Activated naive CD4-positive, alpha-beta T cell treated with anti-CD3 and anti-CD28 coated beads, Interleukin-2, amount 50 U/mL, for 72 hours (primary cell): ENCODE results near the gene TMC6. TPM values are rescaled to one million over a fixed set of nuclear protein-coding genes. Genes with fewer than 3 reads are reported as not detected.
"Not testable (repeated sequence)": the region's sequence is repeated elsewhere in the genome, so short reads cannot be mapped to it uniquely, and the experiment has no call there.

Source experiments
- ATAC-seq, 2 donors: fragments of 150-1000 bp; cut with Tn5 transposase; 2 replicates each; pipeline ENCODE4 v1.10.0; 2021; ENCODE audit warnings: mild to moderate bottlenecking in 2 of 2, moderate library complexity in 2 of 2
- DNase-seq, 2 donors: peaks; one replicate each; pipeline ENCODE4 v3.0.0; 2021 to 2022; ENCODE audit warnings: low spot score in 2 of 2
- H3K27ac Mint-ChIP-seq, 2 donors: one replicate each; pipeline ENCODE4 v1.8.0; 2022; ENCODE audit warnings: mild to moderate bottlenecking in 2 of 2, mixed read lengths in 2 of 2
- H3K36me3 Mint-ChIP-seq, 2 donors: one replicate each; pipeline ENCODE4 v1.8.0; 2022; ENCODE audit warnings: mixed read lengths in 2 of 2
- H3K9me3 Mint-ChIP-seq, 2 donors: one replicate each; pipeline ENCODE4 v1.8.0; 2022; ENCODE audit warnings: mixed read lengths in 2 of 2
- total RNA-seq, 2 donors: library from RNA; stranded (reverse); gene quantifications; one replicate each; pipeline ENCODE4 v1.2.3, GENCODE V29; 2022

TMC6 gene, protein sequence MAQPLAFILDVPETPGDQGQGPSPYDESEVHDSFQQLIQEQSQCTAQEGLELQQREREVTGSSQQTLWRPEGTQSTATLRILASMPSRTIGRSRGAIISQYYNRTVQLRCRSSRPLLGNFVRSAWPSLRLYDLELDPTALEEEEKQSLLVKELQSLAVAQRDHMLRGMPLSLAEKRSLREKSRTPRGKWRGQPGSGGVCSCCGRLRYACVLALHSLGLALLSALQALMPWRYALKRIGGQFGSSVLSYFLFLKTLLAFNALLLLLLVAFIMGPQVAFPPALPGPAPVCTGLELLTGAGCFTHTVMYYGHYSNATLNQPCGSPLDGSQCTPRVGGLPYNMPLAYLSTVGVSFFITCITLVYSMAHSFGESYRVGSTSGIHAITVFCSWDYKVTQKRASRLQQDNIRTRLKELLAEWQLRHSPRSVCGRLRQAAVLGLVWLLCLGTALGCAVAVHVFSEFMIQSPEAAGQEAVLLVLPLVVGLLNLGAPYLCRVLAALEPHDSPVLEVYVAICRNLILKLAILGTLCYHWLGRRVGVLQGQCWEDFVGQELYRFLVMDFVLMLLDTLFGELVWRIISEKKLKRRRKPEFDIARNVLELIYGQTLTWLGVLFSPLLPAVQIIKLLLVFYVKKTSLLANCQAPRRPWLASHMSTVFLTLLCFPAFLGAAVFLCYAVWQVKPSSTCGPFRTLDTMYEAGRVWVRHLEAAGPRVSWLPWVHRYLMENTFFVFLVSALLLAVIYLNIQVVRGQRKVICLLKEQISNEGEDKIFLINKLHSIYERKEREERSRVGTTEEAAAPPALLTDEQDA
- 100 to 1,000 TPM; 165 to 233 TPM for total RNA-seq

DNA sequence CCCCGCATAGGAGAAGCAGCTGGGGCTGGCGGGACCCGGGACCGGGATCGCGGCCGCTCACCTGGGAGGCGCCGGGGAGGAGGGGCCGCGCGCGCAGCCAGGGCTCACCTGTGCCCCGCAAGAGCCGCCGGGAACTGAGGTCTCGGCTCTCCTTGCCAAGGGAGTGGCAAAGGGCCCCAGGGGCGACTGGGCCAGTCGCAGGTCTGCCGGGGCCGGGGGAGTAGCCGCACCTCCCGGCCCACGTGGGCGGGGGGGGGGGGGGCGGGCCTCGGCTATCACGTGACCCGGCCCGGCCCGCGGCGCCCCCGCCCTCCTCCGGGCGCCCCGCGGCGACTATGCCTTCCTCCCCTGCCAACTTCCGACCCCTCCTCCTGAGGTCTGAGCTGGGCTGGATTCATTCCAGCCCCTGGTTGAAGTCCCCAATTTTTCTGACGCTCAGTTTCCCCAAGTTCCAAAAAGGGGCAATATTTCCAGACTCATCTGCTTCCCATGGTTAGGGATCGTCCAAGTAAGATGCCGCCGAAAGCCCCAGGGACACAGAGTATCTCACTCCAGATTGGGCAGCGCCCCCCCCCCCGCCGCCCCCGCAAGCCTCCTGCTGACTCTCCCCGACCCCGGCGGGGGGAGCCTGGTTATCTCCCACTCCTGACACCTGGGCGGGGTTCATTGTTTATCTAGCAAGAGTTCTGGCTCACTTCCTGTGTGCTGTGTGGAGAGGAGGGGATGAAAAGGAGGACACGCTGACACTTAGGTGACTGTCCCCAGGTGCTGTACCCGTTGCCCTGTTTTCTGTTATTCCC is at the start of gene TMC6:
Gene TMC6 (minus strand): TSS at position 205 of the 800 bp plus-strand sequence. CDS start 1,923 bp downstream, outside the sequence.
- Mint-ChIP-seq H3K36me3 (peaks cover 14 to 25% of the 10 kb centered on the region in 2 donors), H3K27ac (peak within 1 kb of the TSS; percentile 88 to 95), H3K9me3 (no peaks in the 10 kb centered on the region)
- ATAC-seq (peak; percentile 36 to 49), DNase-seq (peak; percentile 66 to 82)

GRCh38 chr17:78176548-78177025 is 48.0 kb upstream of the TMC6 start:
- peaks cover 31 to 49% of the 10 kb centered on the region in 2 donors for H3K36me3 Mint-ChIP-seq
- H3K27ac Mint-ChIP-seq = peak overlapping the region in 1 of 2 donors; percentile 52
- H3K9me3 Mint-ChIP-seq = no peaks in the 10 kb centered on the region
- DNase-seq (peak; percentile 78 to 83), ATAC-seq (peak; percentile 60 to 71)

DNA sequence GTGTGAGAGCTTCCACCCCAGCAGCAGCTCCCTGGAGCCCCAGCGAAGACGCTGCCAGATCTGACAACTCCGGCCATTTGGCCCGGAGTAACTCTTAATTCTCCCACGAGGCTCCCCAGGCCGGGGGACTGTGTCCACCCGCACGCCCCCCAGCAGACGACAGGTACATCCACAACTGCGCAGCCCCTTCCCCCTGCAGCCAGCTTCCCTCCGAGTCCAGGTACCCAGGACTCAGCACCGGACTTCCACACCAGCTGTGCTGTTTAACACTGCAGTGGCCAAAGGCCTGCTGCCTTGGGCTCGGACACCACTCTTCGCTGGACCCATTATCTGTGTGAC is 47.1 kb upstream of the TMC6 start:
- H3K36me3 Mint-ChIP-seq = peaks cover 25 to 42% of the 10 kb centered on the region in 2 donors

GRCh38 chr17:78174870-78175642 is 46.5 kb upstream of the TMC6 start:
- ATAC-seq (no peak), DNase-seq (no peak)
- Mint-ChIP-seq H3K27ac (peak overlapping the region; percentile 65 to 83), H3K36me3 (peaks cover 20 to 36% of the 10 kb centered on the region in 2 donors), H3K9me3 (no peaks in the 10 kb centered on the region)

More for the DNA sequence above, 47.1 kb upstream of the TMC6 start:
- Mint-ChIP-seq H3K9me3 (no peaks in the 10 kb centered on the region), H3K27ac (peak overlapping the region; percentile 74 to 85)
- DNase-seq (no peak), ATAC-seq (no peak)

- ATAC-seq = no peak
- Mint-ChIP-seq H3K27ac (peak overlapping the region; percentile 83 to 95), H3K9me3 (no peaks in the 10 kb centered on the region), H3K36me3 (peaks cover 19 to 31% of the 10 kb centered on the region in 2 donors)
- DNase-seq = no peak
These were observed 45.9 kb upstream of the TMC6 start for GRCh38 chr17:78174346-78174869.

GRCh38 chr17:78173097-78173715 is 44.7 kb upstream of the TMC6 start:
- DNase-seq (no peak), ATAC-seq (peak; percentile 39 to 51)
- Mint-ChIP-seq H3K9me3 (no peaks in the 10 kb centered on the region), H3K27ac (peak overlapping the region; percentile 83 to 95), H3K36me3 (peaks cover 7 to 19% of the 10 kb centered on the region in 2 donors)

DNA sequence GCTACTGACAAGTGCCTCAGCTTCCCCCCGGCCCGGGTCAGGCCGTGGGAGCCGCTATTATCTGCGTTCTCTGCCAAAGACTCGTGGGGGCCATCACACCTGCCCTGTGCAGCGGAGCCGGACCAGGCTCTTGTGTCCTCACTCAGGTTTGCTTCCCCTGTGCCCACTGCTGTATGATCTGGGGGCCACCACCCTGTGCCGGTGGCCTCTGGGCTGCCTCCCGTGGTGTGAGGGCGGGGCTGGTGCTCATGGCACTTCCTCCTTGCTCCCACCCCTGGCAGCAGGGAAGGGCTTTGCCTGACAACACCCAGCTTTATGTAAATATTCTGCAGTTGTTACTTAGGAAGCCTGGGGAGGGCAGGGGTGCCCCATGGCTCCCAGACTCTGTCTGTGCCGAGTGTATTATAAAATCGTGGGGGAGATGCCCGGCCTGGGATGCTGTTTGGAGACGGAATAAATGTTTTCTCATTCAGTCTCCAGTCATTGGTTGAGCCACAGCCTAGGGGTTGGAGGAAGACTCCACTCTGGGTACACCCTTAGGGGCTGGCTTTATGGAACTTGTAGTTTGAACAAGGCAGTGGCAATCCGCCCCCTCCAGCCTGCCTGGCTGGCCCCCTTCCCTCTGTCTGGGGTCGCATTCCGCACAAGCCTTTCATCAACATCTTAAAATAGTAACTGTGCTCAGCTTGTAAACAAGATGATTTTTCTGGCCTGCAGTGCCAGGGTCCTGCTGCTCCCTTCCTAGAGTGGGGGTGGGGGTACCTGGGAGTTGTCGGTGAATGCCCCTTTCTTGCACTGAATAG is 43.9 kb upstream of the TMC6 start:
- ATAC-seq (no peak), DNase-seq (no peak)
- Mint-ChIP-seq H3K9me3 (no peaks in the 10 kb centered on the region), H3K27ac (peak overlapping the region; percentile 83 to 95), H3K36me3 (peaks cover 7 to 17% of the 10 kb centered on the region in 2 donors)

DNA sequence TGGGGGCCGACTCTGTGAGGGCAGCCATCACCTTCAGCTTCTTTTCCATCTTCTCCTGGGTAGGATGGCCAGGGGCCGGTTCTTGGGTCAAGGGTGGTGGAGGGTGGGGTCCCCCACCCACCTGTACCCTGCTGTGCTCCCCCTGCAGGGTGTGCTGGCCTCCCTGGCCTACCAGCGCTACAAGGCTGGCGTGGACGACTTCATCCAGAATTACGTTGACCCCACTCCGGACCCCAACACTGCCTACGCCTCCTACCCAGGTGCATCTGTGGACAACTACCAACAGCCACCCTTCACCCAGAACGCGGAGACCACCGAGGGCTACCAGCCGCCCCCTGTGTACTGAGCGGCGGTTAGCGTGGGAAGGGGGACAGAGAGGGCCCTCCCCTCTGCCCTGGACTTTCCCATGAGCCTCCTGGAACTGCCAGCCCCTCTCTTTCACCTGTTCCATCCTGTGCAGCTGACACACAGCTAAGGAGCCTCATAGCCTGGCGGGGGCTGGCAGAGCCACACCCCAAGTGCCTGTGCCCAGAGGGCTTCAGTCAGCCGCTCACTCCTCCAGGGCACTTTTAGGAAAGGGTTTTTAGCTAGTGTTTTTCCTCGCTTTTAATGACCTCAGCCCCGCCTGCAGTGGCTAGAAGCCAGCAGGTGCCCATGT is 43.2 kb upstream of the TMC6 start:
- peak overlapping the region; percentile 55 to 83 for H3K27ac Mint-ChIP-seq
- DNase-seq, ATAC-seq, H3K9me3 Mint-ChIP-seq: not testable (repeated sequence)
- H3K36me3 Mint-ChIP-seq = peaks cover 7 to 17% of the 10 kb centered on the region in 2 donors

- DNase-seq = no peak
- no peak for ATAC-seq
- Mint-ChIP-seq H3K36me3 (peaks cover 7 to 17% of the 10 kb centered on the region in 2 donors), H3K9me3 (no peaks in the 10 kb centered on the region), H3K27ac (peak overlapping the region; percentile 77 to 83)
These were observed 42.4 kb upstream of the TMC6 start for GRCh38 chr17:78170692-78171590.

- DNase-seq (peak in 1 of 2 donors; percentile 76), ATAC-seq (peak; percentile 46 to 64)
- H3K27ac Mint-ChIP-seq = peak overlapping the region; percentile 83 to 87
- peaks cover 7 to 15% of the 10 kb centered on the region in 2 donors for H3K36me3 Mint-ChIP-seq
- no peaks in the 10 kb centered on the region for H3K9me3 Mint-ChIP-seq
These were observed 40.6 kb upstream of the TMC6 start for GRCh38 chr17:78168903-78169793.

DNA sequence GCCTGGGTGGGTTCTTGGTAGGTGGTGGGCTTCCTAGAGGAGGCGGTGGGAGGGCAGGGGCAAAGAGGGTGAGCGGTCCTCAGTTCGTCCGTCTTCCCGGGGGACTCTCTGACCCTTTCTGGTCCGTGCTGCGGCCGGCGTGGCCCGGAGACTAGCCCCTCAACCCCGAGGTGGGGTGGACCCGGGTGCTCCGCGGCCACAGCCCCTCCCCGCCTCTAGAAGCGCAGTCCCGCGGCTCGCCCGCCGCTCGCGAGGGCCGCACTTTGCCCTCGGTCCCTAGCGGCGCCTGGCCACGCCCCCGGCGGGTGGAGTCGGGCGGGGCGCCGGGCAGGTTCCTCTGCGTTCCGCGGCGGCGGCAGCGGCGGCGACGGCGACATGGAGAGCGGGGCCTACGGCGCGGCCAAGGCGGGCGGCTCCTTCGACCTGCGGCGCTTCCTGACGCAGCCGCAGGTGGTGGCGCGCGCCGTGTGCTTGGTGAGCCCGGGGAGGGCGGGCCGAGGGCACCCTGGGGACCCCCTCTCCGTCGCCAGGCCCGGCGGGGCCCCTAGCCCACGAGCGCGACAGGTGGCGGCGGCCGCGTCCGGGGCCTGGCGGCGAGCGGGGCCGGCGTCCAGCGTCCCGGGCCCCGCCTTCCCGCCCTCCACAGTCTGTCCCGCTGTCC is 39.8 kb upstream of the TMC6 start, which contains the start of gene SYNGR2:
Gene SYNGR2 (plus strand): TSS at position 340 of the 661 bp plus-strand sequence. CDS start 36 bp downstream, at position 376.
- H3K36me3 Mint-ChIP-seq = peaks cover 0 to 7% of the 10 kb centered on the region in 2 donors
- peak; percentile 81 to 86 for ATAC-seq
- H3K9me3 Mint-ChIP-seq = no peaks in the 10 kb centered on the region
- peak within 1 kb of the TSS; percentile 83 to 87 for H3K27ac Mint-ChIP-seq
- DNase-seq = peak; percentile 82 to 95

DNA sequence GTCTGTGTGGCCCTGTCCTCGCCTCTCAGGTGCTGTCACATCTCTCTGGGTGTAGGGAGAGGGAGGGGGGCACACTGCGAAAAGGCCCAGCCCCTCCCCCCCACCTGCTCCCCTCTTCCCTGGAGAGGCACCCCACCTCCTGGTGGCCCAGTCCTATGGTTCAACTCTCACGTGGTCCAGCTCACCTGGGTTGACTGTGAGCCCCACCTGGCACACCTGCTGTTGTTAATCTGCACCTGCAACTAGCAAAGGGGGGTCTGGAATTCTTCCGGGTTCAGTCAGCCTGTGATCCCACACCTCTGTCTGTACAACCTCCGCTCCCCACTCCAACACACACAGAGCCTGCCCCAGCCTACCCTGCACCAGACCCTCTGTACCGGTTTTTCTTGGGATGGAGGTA is 37.9 kb upstream of the TMC6 start:
- no peak for DNase-seq
- no peak overlapping the region for H3K27ac Mint-ChIP-seq
- no peak for ATAC-seq
- H3K36me3 Mint-ChIP-seq = no peaks in the 10 kb centered on the region
- no peaks in the 10 kb centered on the region for H3K9me3 Mint-ChIP-seq
